H1 (cell line): ENCODE results near the gene OR51B6. TPM values are rescaled to one million over a fixed set of nuclear protein-coding genes. Genes with fewer than 3 reads are reported as not detected.
"Not testable (repeated sequence)": the region's sequence is repeated elsewhere in the genome, so short reads cannot be mapped to it uniquely, and the experiment has no call there.

Source experiments
- CTCF ChIA-PET: fragments of 300-600 bp; sonication (Branson Sonifier 250); formaldehyde crosslinking; loops from one replicate; lab custom pipeline; 2021; ENCODE audit not compliant: partially characterized antibody; lab: Charles Lee
- POLR2A ChIA-PET: fragments of 300-600 bp; sonication (Branson Sonifier 250); formaldehyde crosslinking; loops from one replicate; lab custom pipeline; 2021; ENCODE audit warnings: inconsistent platforms; ENCODE audit not compliant: partially characterized antibody; lab: Charles Lee
- DNase-seq, 2 experiments: peaks; one replicate each; pipeline versions ENCODE4 v3.0.0 to v3.0.0-alpha.2; 2010 to 2022; ENCODE audit warnings: low spot score in 2 of 2, low read depth in 1 of 2, mixed read lengths in 1 of 2
- FAIRE-seq: peaks from 2 replicates; lab custom pipeline; 2011; peaks lifted over from hg19 to GRCh38; lab: Jason Lieb, UNC
- H2AFZ ChIP-seq: 2 replicates; pipeline ENCODE4 v1.8.1; 2012; ENCODE audit warnings: low read length, inconsistent platforms
- H2AK5ac ChIP-seq: 2 replicates; pipeline ENCODE4 v1.6.1; 2013; ENCODE audit warnings: low read depth, low read length
- H2BK120ac ChIP-seq: replicated peaks from 2 replicates; pipeline ENCODE3; 2013; ENCODE audit warnings: low read depth, low read length, inconsistent platforms
- H2BK12ac ChIP-seq: 2 replicates; pipeline ENCODE4 v1.6.1; 2013; ENCODE audit warnings: low read depth, low read length
- H2BK15ac ChIP-seq: 2 replicates; pipeline ENCODE4 v1.6.1; 2013; ENCODE audit warnings: low read length
- H2BK20ac ChIP-seq: 2 replicates; pipeline ENCODE4 v1.6.1; 2013; ENCODE audit warnings: low read length
- H2BK5ac ChIP-seq: 2 replicates; pipeline ENCODE4 v1.6.1; 2013; ENCODE audit warnings: low read depth, low read length
- H3K14ac ChIP-seq: 2 replicates; pipeline ENCODE4 v1.6.1; 2013; ENCODE audit warnings: inconsistent platforms; ENCODE audit not compliant: insufficient read length
- H3K18ac ChIP-seq: 2 replicates; pipeline ENCODE4 v1.6.1; 2013; ENCODE audit warnings: low read length; ENCODE audit errors: extremely low read depth
- H3K23ac ChIP-seq: 2 replicates; pipeline ENCODE4 v1.6.1; 2013; ENCODE audit warnings: inconsistent platforms; ENCODE audit not compliant: insufficient read length
- H3K23me2 ChIP-seq: 2 replicates; pipeline ENCODE4 v1.6.1; 2013; ENCODE audit warnings: low read depth, low read length
- H3K27ac ChIP-seq: 2 replicates; pipeline ENCODE4 v1.6.1; 2011; ENCODE audit warnings: low read depth, low read length, inconsistent platforms
- H3K27me3 ChIP-seq, 4 experiments: replicated peaks in 1 of 4; 1 replicate in 1 of 4; 2 replicates in 3 of 4; pipeline versions ENCODE4 v1.6.1 to v1.8.1; 2011 to 2013; ENCODE audit warnings: low read length in 3 of 4, mild to moderate bottlenecking in 3 of 4, inconsistent platforms in 2 of 4, mixed read lengths in 2 of 4, moderate library complexity in 1 of 4; ENCODE audit not compliant: control insufficient read depth in 3 of 4, insufficient read depth in 3 of 4; ENCODE audit errors: extremely low read depth in 1 of 4
- H3K36me3 ChIP-seq, 4 experiments: 2 replicates each; pipeline versions ENCODE4 v1.6.1 to v1.8.1; 2011 to 2013; ENCODE audit warnings: mild to moderate bottlenecking in 4 of 4, low read length in 3 of 4, moderate library complexity in 2 of 4, control low read depth in 1 of 4, inconsistent platforms in 1 of 4; ENCODE audit not compliant: insufficient read depth in 4 of 4, control insufficient read depth in 2 of 4
- H3K4ac ChIP-seq: replicated peaks from 2 replicates; pipeline ENCODE3; 2013; ENCODE audit warnings: low read length, low read depth, mixed read lengths, inconsistent platforms; ENCODE audit not compliant: insufficient read length
- H3K4me1 ChIP-seq, 4 experiments: replicated peaks in 1 of 4; 1 replicate in 1 of 4; 2 replicates in 3 of 4; pipeline versions ENCODE4 v1.6.1 to v1.8.1; 2011 to 2013; ENCODE audit warnings: low read length in 3 of 4, inconsistent platforms in 2 of 4, mixed read lengths in 1 of 4; ENCODE audit not compliant: insufficient read depth in 4 of 4, control insufficient read depth in 3 of 4
- H3K4me2 ChIP-seq, 2 experiments: 2 replicates each; pipeline versions ENCODE4 v1.6.1 to v1.8.1; 2011 to 2013; ENCODE audit warnings: low read depth in 2 of 2, low read length in 2 of 2, control low read depth in 1 of 2, inconsistent platforms in 1 of 2, mild to moderate bottlenecking in 1 of 2; ENCODE audit not compliant: insufficient read depth in 1 of 2
- H3K4me3 ChIP-seq, 4 experiments: fragments of 200-600, 300-600 bp in 1 of 4; sonication (generic), shearing (Covaris generic), sonication (Bioruptor Twin) in 1 of 4; 2 replicates each; pipeline versions ENCODE4 v1.5.1 to v1.8.1; 2011 to 2016; ENCODE audit warnings: low read length in 4 of 4, low read depth in 3 of 4, control low read depth in 2 of 4, inconsistent platforms in 2 of 4, mild to moderate bottlenecking in 2 of 4, mixed read lengths in 1 of 4, moderate library complexity in 1 of 4; ENCODE audit not compliant: insufficient read depth in 2 of 4; ENCODE audit errors: extremely low read depth in 1 of 4
- H3K56ac ChIP-seq: replicated peaks from 2 replicates; pipeline ENCODE3; 2013; ENCODE audit warnings: low read depth, mild to moderate bottlenecking, mixed read lengths, low read length, inconsistent platforms; ENCODE audit not compliant: insufficient read length
- H3K79me1 ChIP-seq: 2 replicates; pipeline ENCODE4 v1.6.1; 2013; ENCODE audit warnings: low read depth, low read length, control low read depth
- H3K79me2 ChIP-seq, 2 experiments: 2 replicates each; pipeline versions ENCODE4 v1.6.1 to v1.8.1; 2012 to 2013; ENCODE audit warnings: low read length in 2 of 2, mild to moderate bottlenecking in 2 of 2, inconsistent platforms in 1 of 2; ENCODE audit not compliant: insufficient read depth in 2 of 2, control insufficient read depth in 1 of 2
- H3K9ac ChIP-seq, 4 experiments: replicated peaks in 1 of 4; 1 replicate in 1 of 4; 2 replicates in 3 of 4; pipeline versions ENCODE4 v1.6.1 to v1.8.1; 2011 to 2013; ENCODE audit warnings: low read depth in 3 of 4, low read length in 3 of 4, control low read depth in 2 of 4, mild to moderate bottlenecking in 2 of 4, moderate library complexity in 2 of 4, inconsistent platforms in 1 of 4; ENCODE audit errors: extremely low read depth in 1 of 4
- H3K9me3 ChIP-seq, 2 experiments: 2 replicates each; pipeline versions ENCODE4 v1.6.1 to v1.8.1; 2012 to 2013; ENCODE audit warnings: mild to moderate bottlenecking in 2 of 2, moderate library complexity in 2 of 2, control low read depth in 1 of 2, inconsistent platforms in 1 of 2, low read depth in 1 of 2, low read length in 1 of 2, mixed read lengths in 1 of 2; ENCODE audit not compliant: insufficient read depth in 2 of 2
- H4K20me1 ChIP-seq, 2 experiments: replicated peaks in 1 of 2; 2 replicates each; pipeline versions ENCODE3 to v1.8.1; 2011 to 2013; ENCODE audit warnings: inconsistent platforms in 2 of 2, low read length in 2 of 2, mild to moderate bottlenecking in 1 of 2; ENCODE audit not compliant: insufficient read depth in 2 of 2, control insufficient read depth in 1 of 2
- H4K5ac ChIP-seq: 2 replicates; pipeline ENCODE4 v1.6.1; 2013; ENCODE audit warnings: low read length, low read depth, mixed read lengths, inconsistent platforms; ENCODE audit not compliant: insufficient read length
- H4K8ac ChIP-seq: 2 replicates; pipeline ENCODE4 v1.8.0; 2013; ENCODE audit warnings: mild to moderate bottlenecking, moderate library complexity, low read length, inconsistent platforms; ENCODE audit not compliant: insufficient read depth; ENCODE audit errors: extremely low read depth
- H4K91ac ChIP-seq: replicated peaks from 2 replicates; pipeline ENCODE3; 2013; ENCODE audit warnings: low read length, mixed read lengths, inconsistent platforms; ENCODE audit not compliant: insufficient read length
- WGBS, 2 experiments: shearing (Covaris generic) in 1 of 2; methylation state at CpG; one replicate each; pipeline versions ENCODE4 v1.1.6 to v1.1.7; 2013 to 2015; ENCODE audit warnings: low lambda C conversion rate in 2 of 2, mixed read lengths in 2 of 2, inconsistent platforms in 1 of 2, low coverage in 1 of 2, missing lambda C conversion rate in 1 of 2; ENCODE audit not compliant: insufficient replicate concordance in 2 of 2, insufficient coverage in 1 of 2, insufficient read length in 1 of 2; ENCODE audit errors: extremely low coverage in 1 of 2, missing lambda C conversion rate in 1 of 2; 5-methylcytosine and 5-hydroxymethylcytosine counted together
- polyA plus RNA-seq, 7 experiments: library from polyadenylated mRNA; depleted of rRNA in 3 of 7; stranded (reverse) in 5 of 7; unstranded in 2 of 7; fragments of >200 nt in 5 of 7; fragments of 200-250 nt in 2 of 7; gene quantifications; 1 replicate in 5 of 7; 2 replicates in 1 of 7; 4 replicates in 1 of 7; pipeline versions ENCODE4 v1.2.1 to v1.2.3, GENCODE V29; 2011 to 2013; ENCODE audit warnings: missing spikeins in 2 of 7, mixed read lengths in 2 of 7
- total RNA-seq: library from RNA; stranded (reverse); fragmentation: NEBNext Ultra II Directional; extraction: Animal tissue kit (Norgen Biotek cat#: 25700); gene quantifications from 2 replicates; pipeline ENCODE4 v1.2.1, GENCODE V29; 2021

OR51B6 gene
- total and polyA plus RNA-seq, 2 of the 8 experiments (the other 6 are each of a cell fraction or from before 2014, with no cell fraction given), result not detected

- H3K79me2 ChIP-seq, H3K14ac ChIP-seq, H3K9ac ChIP-seq, H3K4me3 ChIP-seq, H3K27ac ChIP-seq, H4K8ac ChIP-seq, H4K20me1 ChIP-seq, DNase-seq, H3K4me1 ChIP-seq, H4K5ac ChIP-seq, H4K91ac ChIP-seq, H3K56ac ChIP-seq, H3K27me3 ChIP-seq, H2BK120ac ChIP-seq, H2BK15ac ChIP-seq, H3K18ac ChIP-seq, H2AK5ac ChIP-seq, H3K23me2 ChIP-seq, H3K23ac ChIP-seq, H2AFZ ChIP-seq, H3K79me1 ChIP-seq, FAIRE-seq, H2BK5ac ChIP-seq, POLR2A ChIA-PET, H2BK12ac ChIP-seq, H3K9me3 ChIP-seq, H2BK20ac ChIP-seq, H3K4me2 ChIP-seq, H3K4ac ChIP-seq, H3K36me3 ChIP-seq: not testable (repeated sequence)
- CTCF ChIA-PET, result interaction anchor here (1.3 kb wide), 1 partner anchor 8 kb away, joined by 3 read pairs; no protein-coding TSS in a partner anchor
- 88% methylated on average over 3 of the region's 3 CpGs; no CpG with 5 or more reads in 1 of the 2 experiments for WGBS, 2 experiments
These were observed 37.8 kb upstream of the OR51B6 start for GRCh38 chr11:5313326-5314023.
